ENCODE data around the gene HINT1.
"Not testable (repeated sequence)": the region's sequence is repeated elsewhere in the genome, so short reads cannot be mapped to it uniquely, and the experiment has no call there.

The HINT1 gene

GRCh38 chr5:131165119-131165727 is at the start of gene HINT1:
TSS of gene HINT1 (minus strand) at chr5:131165256. CDS start at chr5:131165205, 51 bp downstream.
- DNase-seq = peak; percentile 71 to 88

GRCh38 chr5:131214609-131215227 is 49.7 kb upstream of the HINT1 start:
- DNase-seq = no peak

- no peak for DNase-seq
These were observed 47.5 kb upstream of the HINT1 start for GRCh38 chr5:131212471-131213021.

DNA sequence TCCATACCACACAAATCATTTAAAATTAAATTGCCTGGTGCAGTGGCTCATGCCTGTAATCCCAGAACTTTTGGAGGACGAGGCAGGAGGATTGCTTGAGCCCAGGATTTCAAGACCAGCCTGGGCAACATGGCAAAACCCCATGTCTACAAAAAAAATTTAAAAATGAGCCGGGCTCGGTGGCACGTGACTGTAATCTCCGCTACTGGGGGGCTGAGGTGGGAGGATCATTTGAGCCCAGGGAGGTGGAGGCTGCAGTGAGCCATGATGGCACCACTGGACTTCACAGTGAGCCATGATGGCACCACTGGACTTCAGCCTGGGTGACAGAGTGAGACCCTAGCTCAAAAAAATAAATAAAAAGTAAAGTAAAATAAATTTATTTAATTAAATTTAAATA is 46.6 kb upstream of the HINT1 start:
- no peak for DNase-seq

DNA sequence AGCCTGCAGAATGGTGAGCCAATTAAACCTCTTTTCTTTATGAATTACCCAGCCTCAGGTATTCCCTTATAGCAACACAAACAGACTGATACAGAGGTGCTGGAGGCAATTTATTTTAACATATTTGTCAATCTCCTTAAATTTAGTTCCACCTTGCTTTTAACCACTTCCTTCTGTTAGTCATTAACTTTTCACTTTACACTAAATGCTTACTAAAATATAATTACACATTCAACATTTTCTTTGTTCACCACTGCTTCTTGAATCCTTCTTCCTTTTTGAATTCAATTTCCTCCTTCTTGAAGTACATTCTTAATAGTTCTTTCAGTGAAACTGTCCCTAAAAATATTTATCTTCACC is 45.1 kb upstream of the HINT1 start:
- no peak for DNase-seq

- peak in 1 of 2 experiments; percentile 5 for DNase-seq
These were observed 44.6 kb upstream of the HINT1 start for GRCh38 chr5:131209506-131210150.

GRCh38 chr5:131209175-131209505 is 44.1 kb upstream of the HINT1 start:
- DNase-seq = no peak

- DNase-seq = no peak
These were observed 41.7 kb upstream of the HINT1 start for GRCh38 chr5:131206772-131207171.

GRCh38 chr5:131206061-131206460 is 41.0 kb upstream of the HINT1 start:
- DNase-seq = no peak

DNA sequence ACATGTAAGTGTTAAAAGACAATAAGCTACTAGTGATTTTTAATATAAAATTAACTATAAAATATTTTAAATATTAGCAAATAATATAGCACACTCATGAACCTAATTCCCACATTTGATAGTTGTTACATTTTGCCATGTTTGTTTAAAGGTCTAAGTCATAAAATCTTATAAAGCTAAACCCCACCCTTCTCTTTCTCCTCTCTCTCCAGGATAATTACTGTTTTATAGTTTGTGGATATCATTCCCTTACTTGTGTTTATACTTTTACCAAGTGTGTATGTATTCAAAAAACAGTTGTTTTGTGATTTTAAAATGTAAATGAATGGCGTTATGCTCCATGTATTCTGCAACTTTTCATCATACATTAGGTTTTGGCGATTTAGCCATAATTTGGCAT is 39.9 kb upstream of the HINT1 start:
- DNase-seq = no peak

DNA sequence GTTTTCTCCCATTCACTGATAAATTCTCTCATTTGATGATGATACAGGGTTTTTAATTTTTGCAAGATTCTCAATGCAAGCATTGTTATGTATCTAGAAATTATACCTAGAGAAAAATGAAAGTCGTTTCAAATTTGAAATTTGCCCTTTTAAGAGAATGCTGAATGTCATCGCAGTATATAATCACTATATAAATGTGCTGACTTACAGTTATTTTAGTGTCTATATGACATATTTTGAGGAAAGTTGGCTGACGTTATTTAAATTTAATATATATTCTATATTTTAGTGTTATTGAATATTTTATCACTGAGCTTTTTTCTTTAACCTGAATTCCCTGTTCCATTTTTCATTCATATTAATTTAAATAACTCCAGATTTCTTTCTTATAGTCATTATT is 35.5 kb upstream of the HINT1 start:
- no peak for DNase-seq

GRCh38 chr5:131198625-131199024 is 33.6 kb upstream of the HINT1 start:
- DNase-seq = no peak

- no peak for DNase-seq
These were observed 31.3 kb upstream of the HINT1 start for GRCh38 chr5:131196331-131196730.

GRCh38 chr5:131195696-131196095 is 30.6 kb upstream of the HINT1 start:
- no peak for DNase-seq

DNA sequence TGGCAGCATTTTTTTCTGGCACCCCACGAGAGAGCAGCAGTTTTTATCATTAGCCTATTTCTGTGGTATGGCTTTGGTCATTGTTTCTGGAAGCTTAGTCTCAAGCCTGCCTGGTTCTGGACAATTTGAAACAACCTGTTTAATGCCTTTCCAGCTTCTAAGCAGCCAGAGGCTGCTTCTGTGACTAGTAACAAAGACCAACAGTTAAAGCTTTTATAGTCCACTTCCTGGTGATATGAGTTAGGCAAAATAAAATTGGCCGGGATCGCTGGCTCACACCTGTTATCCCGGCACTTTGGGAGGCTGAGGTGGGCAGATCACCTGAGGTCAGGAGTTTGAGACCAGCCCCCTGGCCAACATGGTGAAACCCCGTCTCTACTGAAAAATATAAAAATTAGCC is 29.7 kb upstream of the HINT1 start:
- no peak for DNase-seq

DNA sequence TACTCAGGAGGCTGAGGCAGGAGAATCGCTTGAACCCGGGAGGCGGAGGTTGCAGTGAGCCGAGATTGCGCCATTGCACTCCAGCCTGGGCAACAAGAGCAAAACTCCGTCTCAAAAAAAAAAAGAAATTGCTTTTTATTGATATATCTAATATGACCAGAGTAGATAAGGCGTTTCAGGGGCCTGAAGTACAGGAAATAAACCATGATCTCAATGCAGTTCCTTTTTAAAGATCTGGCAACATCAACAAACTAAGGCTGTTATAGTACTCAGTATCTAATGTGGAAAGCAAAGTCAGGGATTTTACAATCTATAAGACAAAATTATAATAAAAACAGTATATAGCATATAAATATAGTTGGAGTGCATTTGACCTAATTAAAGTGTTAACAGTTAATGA is 28.8 kb upstream of the HINT1 start:
- not testable (repeated sequence) for DNase-seq

DNA sequence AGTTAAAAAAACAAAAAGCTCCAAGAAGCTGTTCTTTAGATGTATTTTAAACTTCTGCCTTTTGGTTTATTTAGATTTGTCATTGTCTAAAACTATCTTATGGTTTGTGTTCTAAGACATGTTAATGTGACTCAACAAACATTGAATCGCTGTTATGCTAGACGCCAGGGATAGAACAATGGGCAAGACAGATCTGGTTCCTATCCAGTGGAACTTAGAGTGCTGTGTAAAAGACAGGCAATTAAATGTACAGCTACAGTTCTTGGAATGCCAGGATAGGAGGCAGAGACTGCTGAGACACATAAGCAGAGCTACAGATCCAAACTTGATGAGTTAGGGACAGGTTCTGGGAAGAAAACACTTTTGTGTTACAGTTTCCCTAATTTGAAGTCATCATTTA is 28.1 kb upstream of the HINT1 start:
- DNase-seq = no peak

DNA sequence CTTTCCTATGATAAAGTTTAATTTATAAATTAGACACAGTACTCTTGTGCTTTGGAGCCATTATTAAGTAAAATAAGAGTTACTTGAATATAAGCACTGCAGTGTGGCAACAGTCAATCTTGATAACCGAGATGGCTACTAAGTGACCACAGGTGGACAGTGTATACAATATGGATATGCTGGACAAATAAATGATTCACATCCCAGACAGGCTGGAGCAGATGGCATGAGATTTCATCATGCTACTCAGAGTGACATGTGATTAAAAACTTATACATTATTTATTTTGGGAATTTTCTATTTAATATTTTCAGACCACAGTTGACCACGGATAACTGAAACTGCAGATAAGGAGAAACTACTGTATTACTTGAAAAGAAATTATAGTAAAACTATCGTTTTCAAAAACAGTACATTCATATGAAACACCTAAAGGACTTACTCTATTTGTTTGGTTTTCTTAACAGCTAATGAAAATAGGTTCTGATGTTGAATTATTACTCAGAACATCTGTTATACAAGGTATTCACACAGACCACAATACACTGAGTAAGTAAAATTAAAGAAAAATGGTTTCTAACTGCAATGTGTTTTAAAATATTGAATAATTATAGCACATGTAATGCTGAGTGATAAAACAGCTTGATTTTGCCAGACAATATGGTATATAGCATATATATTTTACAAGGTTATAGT is 21.7 kb upstream of the HINT1 start:
- no peak for DNase-seq

GRCh38 chr5:131185523-131186104 is 20.6 kb upstream of the HINT1 start:
- DNase-seq = no peak

DNA sequence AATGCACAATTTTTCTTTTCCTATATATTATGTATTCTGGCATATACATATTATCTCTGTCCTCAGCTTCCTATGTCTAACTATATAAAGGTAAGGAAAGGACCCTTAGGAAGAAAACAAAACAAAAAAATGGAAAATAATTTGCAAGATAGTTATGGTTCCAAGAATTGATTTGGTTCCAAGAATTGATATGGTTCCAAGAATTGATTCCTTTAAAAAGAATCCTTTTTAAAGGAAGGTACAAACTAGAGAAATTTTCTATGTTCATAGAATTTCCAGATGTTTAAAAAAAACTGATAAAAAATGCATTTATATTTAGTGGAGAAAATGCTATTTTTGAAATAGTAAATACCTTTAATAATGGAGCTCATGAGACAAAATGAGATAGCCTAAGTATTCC is 17.8 kb upstream of the HINT1 start:
- no peak for DNase-seq

DNA sequence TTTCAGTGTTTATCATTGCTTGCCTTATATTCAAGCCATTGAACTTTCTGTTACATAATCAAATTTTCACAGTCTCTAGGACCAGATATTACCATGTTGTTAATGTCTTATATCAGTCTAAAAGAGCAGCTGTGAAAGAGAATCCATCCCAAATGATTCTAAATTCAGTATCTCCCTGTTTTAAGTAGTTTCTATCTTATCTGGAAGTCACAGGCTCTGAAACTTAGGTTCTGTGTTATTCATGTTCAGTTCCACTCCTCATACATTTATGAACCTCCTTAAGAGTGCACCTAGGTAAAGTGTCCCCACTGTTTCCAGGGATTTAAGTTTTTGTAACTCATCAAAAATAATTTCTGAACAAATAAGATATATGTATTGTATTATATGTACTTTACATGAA is 15.4 kb upstream of the HINT1 start:
- DNase-seq = no peak

- no peak for DNase-seq
These were observed 6.3 kb upstream of the HINT1 start for GRCh38 chr5:131171276-131171810.

All from NCI-H187 (cell line).